ENCODE data around the gene CCL7.

CCL7 gene

GRCh38 chr17:34276826-34277225 is 6.8 kb downstream of the CCL7 start:
- in situ Hi-C loops (cut with MboI; ENCODE audit: low sequenced_read_pairs): no loop called here

DNA sequence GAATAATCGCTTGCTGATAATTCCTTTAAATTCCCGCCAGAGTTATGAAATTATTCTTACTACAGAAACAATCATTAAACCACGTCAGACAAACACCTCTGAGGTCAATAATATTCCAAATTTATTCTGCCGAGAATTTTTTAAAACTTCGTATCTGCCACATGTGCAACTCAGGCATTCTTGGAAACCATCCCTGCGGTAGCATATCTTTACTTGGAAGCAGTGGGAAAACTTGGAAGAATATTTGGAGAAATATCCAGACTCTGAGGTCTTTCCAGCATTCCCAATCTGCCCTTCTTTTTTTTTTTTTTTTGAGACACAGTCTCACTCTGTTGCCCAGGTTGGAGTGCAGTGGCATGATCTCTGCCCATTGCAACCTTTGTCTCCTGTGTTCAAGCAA is 13.6 kb downstream of the CCL7 start:
- Histone ChIP-seq H3K9me3 (no peaks in the 10 kb centered on the region), H3K27me3 (ENCODE audit: low read depth) (no peaks in the 10 kb centered on the region), H3K36me3 (replicated peaks) (no peaks in the 10 kb centered on the region), H3K4me3 (no peak overlapping the region), H3K4me1 (no peaks in the 10 kb centered on the region)
- in situ Hi-C loops (cut with MboI; ENCODE audit: low sequenced_read_pairs): no loop called here
- no peak for DNase-seq (ENCODE audit: low spot score in 2 of 2)

More at GRCh38 chr17:34276826-34277225, 6.8 kb downstream of the CCL7 start:
- DNase-seq (ENCODE audit: low spot score in 2 of 2): no peak
- no peaks in the 10 kb centered on the region for H3K27me3 ChIP-seq (ENCODE audit: low read depth)
- H3K9me3 ChIP-seq: no peaks in the 10 kb centered on the region
- no peaks in the 10 kb centered on the region for H3K4me1 ChIP-seq
- H3K4me3 ChIP-seq: no peak overlapping the region
- H3K36me3 ChIP-seq (replicated peaks): no peaks in the 10 kb centered on the region

DNA sequence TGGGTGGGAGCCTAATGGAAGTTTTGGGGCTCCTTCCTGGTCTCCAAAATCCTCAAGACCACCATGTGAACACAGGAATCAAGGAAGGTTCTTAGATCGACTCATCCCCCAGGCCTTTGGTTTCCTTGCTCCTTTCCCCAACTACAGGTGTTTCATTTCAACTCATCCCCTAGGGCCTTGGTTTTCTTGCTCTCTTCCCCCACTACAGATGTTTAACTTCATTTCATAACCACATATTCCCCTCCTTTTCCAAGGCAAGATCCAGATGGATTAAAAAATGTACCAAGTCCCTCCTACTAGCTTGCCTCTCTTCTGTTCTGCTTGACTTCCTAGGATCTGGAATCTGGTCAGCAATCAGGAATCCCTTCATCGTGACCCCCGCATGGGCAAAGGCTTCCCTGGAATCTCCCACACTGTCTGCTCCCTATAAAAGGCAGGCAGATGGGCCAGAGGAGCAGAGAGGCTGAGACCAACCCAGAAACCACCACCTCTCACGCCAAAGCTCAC is 15.3 kb downstream of the CCL7 start, which contains the start of gene CCL11:
TSS of gene CCL11 (plus strand) at position 457 of the 507 bp plus-strand sequence. CDS start 67 bp downstream, outside the sequence.
- H3K36me3 ChIP-seq (replicated peaks): no peaks in the 10 kb centered on the region
- no peak within 1 kb of the TSS for H3K4me3 ChIP-seq
- H3K4me1 ChIP-seq: no peaks in the 10 kb centered on the region
- DNase-seq (ENCODE audit: low spot score in 2 of 2): no peak
- H3K27me3 ChIP-seq (ENCODE audit: low read depth): no peaks in the 10 kb centered on the region; the same call in 1 of the 2 replicates
- in situ Hi-C loops (cut with MboI; ENCODE audit: low sequenced_read_pairs): no loop called here
- H3K9me3 ChIP-seq: no peaks in the 10 kb centered on the region

DNA sequence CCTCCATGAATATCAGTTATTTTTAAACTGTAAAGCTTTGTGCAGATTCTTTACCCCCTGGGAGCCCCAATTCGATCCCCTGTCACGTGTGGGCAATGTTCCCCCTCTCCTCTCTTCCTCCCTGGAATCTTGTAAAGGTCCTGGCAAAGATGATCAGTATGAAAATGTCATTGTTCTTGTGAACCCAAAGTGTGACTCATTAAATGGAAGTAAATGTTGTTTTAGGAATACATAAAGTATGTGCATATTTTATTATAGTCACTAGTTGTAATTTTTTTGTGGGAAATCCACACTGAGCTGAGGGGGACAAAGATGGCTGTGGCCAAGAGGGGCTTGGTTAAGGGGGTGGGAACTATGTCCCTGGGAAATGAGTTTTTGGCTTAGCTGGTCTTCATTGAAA is 17.9 kb downstream of the CCL7 start:
- H3K4me3 ChIP-seq: no peak overlapping the region
- no peaks in the 10 kb centered on the region for H3K9me3 ChIP-seq
- no peak for DNase-seq (ENCODE audit: low spot score in 2 of 2)
- no peaks in the 10 kb centered on the region for H3K4me1 ChIP-seq
- in situ Hi-C loops (cut with MboI; ENCODE audit: low sequenced_read_pairs): no loop called here
- H3K27me3 ChIP-seq (ENCODE audit: low read depth): no peaks in the 10 kb centered on the region; the same call in 1 of the 2 replicates
- H3K36me3 ChIP-seq (replicated peaks): no peaks in the 10 kb centered on the region

GRCh38 chr17:34290586-34290985 is 20.6 kb downstream of the CCL7 start:
- H3K4me1 ChIP-seq: no peaks in the 10 kb centered on the region
- no peaks in the 10 kb centered on the region for H3K36me3 ChIP-seq (replicated peaks)
- H3K27me3 ChIP-seq (ENCODE audit: low read depth): no peaks in the 10 kb centered on the region; the same call in 1 of the 2 replicates
- H3K9me3 ChIP-seq: no peaks in the 10 kb centered on the region
- DNase-seq (ENCODE audit: low spot score in 2 of 2): no peak
- in situ Hi-C loops (cut with MboI; ENCODE audit: low sequenced_read_pairs): no loop called here
- no peak overlapping the region for H3K4me3 ChIP-seq

GRCh38 chr17:34291721-34292348 is 21.8 kb downstream of the CCL7 start:
- Histone ChIP-seq H3K36me3 (replicated peaks) (no peaks in the 10 kb centered on the region), H3K4me3 (no peak overlapping the region), H3K27me3 (ENCODE audit: low read depth) (no peaks in the 10 kb centered on the region; the same call in 1 of the 2 replicates), H3K9me3 (no peaks in the 10 kb centered on the region), H3K4me1 (no peaks in the 10 kb centered on the region)
- in situ Hi-C loops (cut with MboI; ENCODE audit: low sequenced_read_pairs): no loop called here
- DNase-seq (ENCODE audit: low spot score in 2 of 2): no peak

DNA sequence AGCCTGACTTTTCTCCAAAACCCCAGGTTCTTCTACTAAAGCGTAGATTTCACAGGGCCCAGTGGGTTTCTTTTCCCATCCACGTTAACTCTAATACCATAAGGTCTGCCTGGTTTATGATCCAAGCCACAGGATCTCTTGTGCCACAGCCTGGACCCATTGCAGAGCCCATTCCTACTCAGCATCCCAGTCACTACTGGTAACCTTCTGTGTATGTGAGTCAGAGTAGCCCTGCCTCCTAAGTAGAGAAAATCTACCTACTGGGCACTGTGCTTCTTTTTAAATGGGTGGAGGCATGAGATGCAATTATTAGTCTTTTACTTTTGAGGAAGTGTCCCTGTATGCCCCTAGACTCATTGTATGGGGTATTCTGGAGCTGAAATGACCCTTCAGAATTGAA is 29.0 kb downstream of the CCL7 start:
- DNase-seq (ENCODE audit: low spot score in 2 of 2): no peak
- Histone ChIP-seq H3K36me3 (replicated peaks) (no peaks in the 10 kb centered on the region), H3K9me3 (no peaks in the 10 kb centered on the region), H3K4me3 (no peak overlapping the region), H3K4me1 (no peaks in the 10 kb centered on the region), H3K27me3 (ENCODE audit: low read depth) (no peaks in the 10 kb centered on the region; the same call in 1 of the 2 replicates)
- in situ Hi-C loops (cut with MboI; ENCODE audit: low sequenced_read_pairs): no loop called here

DNA sequence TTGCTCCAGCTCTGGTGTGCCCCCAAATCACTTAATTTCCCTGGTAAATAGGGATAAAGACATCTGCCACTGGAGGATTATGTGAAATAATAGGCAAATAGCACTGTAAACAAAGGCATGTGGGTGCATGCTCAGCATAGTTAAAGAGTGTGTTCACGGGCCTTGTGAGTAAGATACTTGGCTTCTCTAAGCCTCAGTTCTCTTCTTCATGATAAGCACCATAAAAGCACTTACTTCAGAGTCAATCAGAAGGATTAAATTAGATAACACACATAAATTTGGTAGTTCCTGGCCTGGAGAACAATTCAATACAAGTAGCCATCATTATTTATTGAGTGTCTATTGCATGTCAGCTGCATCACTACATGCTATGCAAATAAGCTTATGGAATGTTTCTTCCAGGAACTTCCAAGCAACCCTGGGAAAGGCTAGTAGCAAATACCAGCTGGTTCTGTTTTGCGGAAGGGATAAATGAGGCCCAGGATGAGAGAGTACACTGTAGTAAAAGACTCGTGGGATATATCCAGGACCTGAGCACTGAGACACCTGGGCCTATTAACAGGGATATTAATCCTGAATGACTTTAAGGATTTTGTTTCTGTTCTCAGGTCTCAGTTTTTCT is 30.0 kb downstream of the CCL7 start:
- no peaks in the 10 kb centered on the region; the same call in 1 of the 2 replicates for H3K27me3 ChIP-seq (ENCODE audit: low read depth)
- no peak overlapping the region for H3K4me3 ChIP-seq
- H3K36me3 ChIP-seq (replicated peaks): no peaks in the 10 kb centered on the region
- in situ Hi-C loops (cut with MboI; ENCODE audit: low sequenced_read_pairs): no loop called here
- no peaks in the 10 kb centered on the region for H3K4me1 ChIP-seq
- H3K9me3 ChIP-seq: no peaks in the 10 kb centered on the region
- no peak for DNase-seq (ENCODE audit: low spot score in 2 of 2)

GRCh38 chr17:34300652-34301370 is 30.8 kb downstream of the CCL7 start:
- H3K9me3 ChIP-seq: no peaks in the 10 kb centered on the region
- H3K36me3 ChIP-seq (replicated peaks): no peaks in the 10 kb centered on the region
- no peaks in the 10 kb centered on the region for H3K4me1 ChIP-seq
- DNase-seq (ENCODE audit: low spot score in 2 of 2): no peak
- no peak overlapping the region for H3K4me3 ChIP-seq
- in situ Hi-C loops (cut with MboI; ENCODE audit: low sequenced_read_pairs): no loop called here
- no peaks in the 10 kb centered on the region; the same call in 1 of the 2 replicates for H3K27me3 ChIP-seq (ENCODE audit: low read depth)

GRCh38 chr17:34301986-34302385 is 32.0 kb downstream of the CCL7 start:
- no peak overlapping the region for H3K4me3 ChIP-seq
- DNase-seq (ENCODE audit: low spot score in 2 of 2): no peak
- in situ Hi-C loops (cut with MboI; ENCODE audit: low sequenced_read_pairs): no loop called here
- no peaks in the 10 kb centered on the region for H3K4me1 ChIP-seq
- H3K27me3 ChIP-seq (ENCODE audit: low read depth): no peaks in the 10 kb centered on the region; the same call in 1 of the 2 replicates
- no peaks in the 10 kb centered on the region for H3K9me3 ChIP-seq
- H3K36me3 ChIP-seq (replicated peaks): no peaks in the 10 kb centered on the region

DNA sequence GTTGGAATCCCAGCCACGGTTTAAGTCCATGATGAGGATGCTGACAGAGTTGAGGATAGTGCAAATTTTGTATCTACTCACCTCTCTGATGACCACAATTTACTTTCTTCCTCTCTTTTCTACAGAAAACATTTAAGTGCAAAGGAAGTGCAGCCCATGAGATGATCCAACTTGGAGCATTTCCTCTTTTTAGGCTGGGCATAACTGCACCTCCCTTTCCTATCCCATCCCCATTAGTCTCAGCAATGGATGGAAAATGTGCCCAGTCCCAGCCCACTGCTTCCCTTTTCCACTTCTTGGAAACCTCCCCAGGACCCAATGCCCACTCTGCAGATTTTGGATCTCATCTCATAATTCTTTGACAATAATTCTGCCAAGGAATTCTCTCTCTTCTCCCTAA is 32.6 kb downstream of the CCL7 start:
- no peaks in the 10 kb centered on the region for H3K4me1 ChIP-seq
- no peaks in the 10 kb centered on the region for H3K9me3 ChIP-seq
- H3K36me3 ChIP-seq (replicated peaks): no peaks in the 10 kb centered on the region
- H3K27me3 ChIP-seq (ENCODE audit: low read depth): no peaks in the 10 kb centered on the region; the same call in 1 of the 2 replicates
- no peak for DNase-seq (ENCODE audit: low spot score in 2 of 2)
- no peak overlapping the region for H3K4me3 ChIP-seq
- in situ Hi-C loops (cut with MboI; ENCODE audit: low sequenced_read_pairs): no loop called here

GRCh38 chr17:34303606-34304005 is 33.6 kb downstream of the CCL7 start:
- no peak for DNase-seq (ENCODE audit: low spot score in 2 of 2)
- Histone ChIP-seq H3K27me3 (ENCODE audit: low read depth) (no peaks in the 10 kb centered on the region; the same call in 1 of the 2 replicates), H3K36me3 (replicated peaks) (no peaks in the 10 kb centered on the region), H3K4me1 (no peaks in the 10 kb centered on the region), H3K4me3 (no peak overlapping the region), H3K9me3 (no peaks in the 10 kb centered on the region)
- in situ Hi-C loops (cut with MboI; ENCODE audit: low sequenced_read_pairs): no loop called here

DNA sequence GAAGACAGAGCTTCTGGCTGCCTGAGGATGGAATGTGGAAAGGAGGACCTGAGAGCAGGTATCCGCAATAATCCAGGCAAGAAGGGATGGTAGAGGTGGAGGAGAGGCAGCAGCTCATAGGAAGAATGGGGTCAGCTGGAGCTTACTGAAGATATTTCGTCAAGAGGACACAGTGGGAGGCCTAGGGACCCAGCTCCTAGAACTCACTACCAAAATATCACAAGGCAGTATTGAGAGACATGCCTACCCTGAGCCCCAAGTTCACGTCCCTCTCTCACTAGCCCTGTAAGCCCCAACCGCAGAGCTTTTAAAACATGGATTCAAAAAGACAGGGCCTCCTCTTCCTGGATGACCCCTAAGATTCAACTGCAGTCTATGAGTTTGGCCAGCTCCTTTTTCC is 35.0 kb downstream of the CCL7 start:
- in situ Hi-C loops (cut with MboI; ENCODE audit: low sequenced_read_pairs): no loop called here
- H3K4me1 ChIP-seq: no peaks in the 10 kb centered on the region
- H3K4me3 ChIP-seq: no peak overlapping the region
- DNase-seq (ENCODE audit: low spot score in 2 of 2): no peak
- H3K36me3 ChIP-seq (replicated peaks): no peaks in the 10 kb centered on the region
- H3K27me3 ChIP-seq (ENCODE audit: low read depth): no peaks in the 10 kb centered on the region; the same call in 1 of the 2 replicates
- no peaks in the 10 kb centered on the region for H3K9me3 ChIP-seq

GRCh38 chr17:34305606-34306005 is 35.6 kb downstream of the CCL7 start:
- H3K36me3 ChIP-seq (replicated peaks): no peaks in the 10 kb centered on the region
- in situ Hi-C loops (cut with MboI; ENCODE audit: low sequenced_read_pairs): no loop called here
- no peak overlapping the region for H3K4me3 ChIP-seq
- H3K27me3 ChIP-seq (ENCODE audit: low read depth): no peaks in the 10 kb centered on the region; the same call in 1 of the 2 replicates
- DNase-seq (ENCODE audit: low spot score in 2 of 2): no peak
- H3K9me3 ChIP-seq: no peaks in the 10 kb centered on the region
- H3K4me1 ChIP-seq: no peaks in the 10 kb centered on the region

Measured in HAP-1 (cell line).